ENCODE data around the gene PRTN3.

PRTN3 gene, protein sequence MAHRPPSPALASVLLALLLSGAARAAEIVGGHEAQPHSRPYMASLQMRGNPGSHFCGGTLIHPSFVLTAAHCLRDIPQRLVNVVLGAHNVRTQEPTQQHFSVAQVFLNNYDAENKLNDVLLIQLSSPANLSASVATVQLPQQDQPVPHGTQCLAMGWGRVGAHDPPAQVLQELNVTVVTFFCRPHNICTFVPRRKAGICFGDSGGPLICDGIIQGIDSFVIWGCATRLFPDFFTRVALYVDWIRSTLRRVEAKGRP

DNA sequence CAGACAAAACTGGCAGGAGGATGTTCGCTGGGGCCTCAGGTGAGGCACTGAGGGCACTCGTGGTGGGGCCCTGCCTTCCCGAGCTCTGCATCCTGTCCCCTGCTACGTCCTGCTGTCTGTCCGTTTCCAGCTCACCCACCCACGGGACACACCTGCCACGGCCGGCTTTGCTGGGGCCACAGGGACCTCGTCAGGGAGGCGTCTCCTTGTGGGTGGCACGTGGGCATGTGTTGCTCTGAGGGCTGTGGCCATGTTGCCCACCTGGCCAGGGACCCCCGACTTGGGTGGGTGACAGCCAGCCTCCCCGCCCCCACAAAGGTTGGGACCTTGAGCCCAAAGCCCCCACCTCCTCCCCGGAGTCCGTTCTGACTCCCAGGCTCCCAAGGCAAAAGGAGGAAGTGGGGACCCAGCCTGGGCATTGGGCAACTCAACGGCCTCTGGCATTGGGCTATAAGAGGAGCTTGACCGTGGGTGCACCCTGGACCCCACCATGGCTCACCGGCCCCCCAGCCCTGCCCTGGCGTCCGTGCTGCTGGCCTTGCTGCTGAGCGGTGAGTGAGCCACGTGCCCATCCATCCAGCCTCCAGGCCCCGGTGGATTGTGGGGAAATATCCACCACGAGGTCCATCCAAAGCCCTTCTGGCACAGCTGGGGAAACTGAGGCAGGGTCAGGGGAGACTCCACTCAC, at the start of gene PRTN3:
TSS of gene PRTN3 (plus strand) at position 481 of the 688 bp plus-strand sequence. CDS start at position 491, 10 bp downstream.
- POLR2A ChIA-PET (ENCODE audit: low non-redundant PET), result no interaction called here
- DNase-seq (ENCODE audit: low spot score), result no peak

DNA sequence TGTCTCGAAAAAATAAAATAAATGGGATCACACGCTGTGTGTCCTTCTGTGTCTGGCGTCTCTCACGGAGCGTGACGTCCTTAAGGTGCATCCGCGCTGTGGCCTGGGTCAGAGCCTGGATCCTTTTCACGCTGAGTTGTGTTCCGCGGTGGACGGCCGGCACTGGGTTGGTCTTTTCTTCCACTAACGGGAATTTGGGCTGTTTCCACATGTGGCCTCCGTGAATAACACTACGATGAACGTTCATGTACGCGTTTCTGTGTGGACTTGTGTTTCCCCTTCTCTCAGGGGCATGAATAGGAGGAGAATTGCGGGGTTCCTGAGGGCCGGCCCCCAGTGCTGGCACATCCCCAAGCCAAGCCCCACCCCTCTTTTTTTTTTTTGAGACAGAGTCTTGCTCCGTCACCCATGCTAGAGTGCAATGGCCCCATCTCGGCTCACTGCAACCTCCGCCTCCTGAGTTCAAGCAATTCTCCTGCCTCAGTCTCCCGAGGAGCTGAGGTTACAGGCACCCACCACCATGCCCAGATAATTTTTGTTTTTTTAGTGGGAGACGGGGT, 49.7 kb upstream of the PRTN3 start:
- ChIA-PET POLR2A (ENCODE audit: low non-redundant PET) (no interaction called here), CTCF (no interaction called here)
- TF ChIP-seq, protein P1, sequence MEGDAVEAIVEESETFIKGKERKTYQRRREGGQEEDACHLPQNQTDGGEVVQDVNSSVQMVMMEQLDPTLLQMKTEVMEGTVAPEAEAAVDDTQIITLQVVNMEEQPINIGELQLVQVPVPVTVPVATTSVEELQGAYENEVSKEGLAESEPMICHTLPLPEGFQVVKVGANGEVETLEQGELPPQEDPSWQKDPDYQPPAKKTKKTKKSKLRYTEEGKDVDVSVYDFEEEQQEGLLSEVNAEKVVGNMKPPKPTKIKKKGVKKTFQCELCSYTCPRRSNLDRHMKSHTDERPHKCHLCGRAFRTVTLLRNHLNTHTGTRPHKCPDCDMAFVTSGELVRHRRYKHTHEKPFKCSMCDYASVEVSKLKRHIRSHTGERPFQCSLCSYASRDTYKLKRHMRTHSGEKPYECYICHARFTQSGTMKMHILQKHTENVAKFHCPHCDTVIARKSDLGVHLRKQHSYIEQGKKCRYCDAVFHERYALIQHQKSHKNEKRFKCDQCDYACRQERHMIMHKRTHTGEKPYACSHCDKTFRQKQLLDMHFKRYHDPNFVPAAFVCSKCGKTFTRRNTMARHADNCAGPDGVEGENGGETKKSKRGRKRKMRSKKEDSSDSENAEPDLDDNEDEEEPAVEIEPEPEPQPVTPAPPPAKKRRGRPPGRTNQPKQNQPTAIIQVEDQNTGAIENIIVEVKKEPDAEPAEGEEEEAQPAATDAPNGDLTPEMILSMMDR (conservative IDR thresholded peaks at IDR 0.05; ENCODE audit: low read depth), result no peak
- DNase-seq (ENCODE audit: low spot score), result no peak
- H3K27ac ChIP-seq, result peak overlapping the region; percentile 99

More for the DNA sequence above, at the start of gene PRTN3:
- no peak within 1 kb of the TSS for H3K27ac ChIP-seq
- CTCF ChIA-PET, result interaction anchor here (0.7 kb wide), 1 partner anchor 80 kb away, joined by 4 read pairs; no protein-coding TSS in a partner anchor
- TF ChIP-seq, protein P1 (conservative IDR thresholded peaks at IDR 0.05; ENCODE audit: low read depth), result no peak

DNA sequence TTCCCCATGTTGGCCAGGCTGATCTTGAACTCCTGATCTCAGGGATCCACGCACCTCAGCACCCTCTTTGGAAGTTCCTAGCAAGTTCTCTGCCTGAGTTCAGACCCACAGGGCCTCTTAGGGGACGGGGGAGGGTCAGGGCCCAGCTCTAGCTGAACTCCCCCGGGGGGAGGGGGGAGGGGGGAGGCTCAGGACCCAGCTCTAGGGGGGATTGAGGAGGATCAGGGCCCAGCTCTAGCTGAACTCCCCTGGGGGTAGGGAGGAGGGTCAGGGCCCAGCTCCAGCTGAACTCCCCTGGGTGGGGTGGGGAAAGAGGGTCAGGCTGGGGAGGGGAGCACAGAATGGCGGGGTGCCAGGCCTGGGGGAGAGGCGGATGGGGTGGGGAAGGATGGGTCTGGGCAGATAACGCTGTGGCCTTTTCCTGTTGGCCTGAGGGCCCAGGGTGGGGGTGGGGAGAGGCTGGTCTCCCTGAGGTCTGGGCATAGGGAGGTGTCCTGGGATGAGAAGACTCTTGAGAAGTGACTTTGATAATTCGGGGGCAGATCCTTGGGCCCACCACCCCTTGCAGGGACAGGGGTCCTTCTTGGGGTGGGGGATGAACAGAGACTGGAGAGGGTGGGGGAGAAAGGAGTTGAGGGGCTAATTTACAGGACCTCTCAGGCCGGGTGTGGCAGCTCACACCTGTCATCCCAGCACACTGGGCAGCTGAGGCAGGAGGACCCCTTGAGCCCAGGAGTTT, 49.1 kb upstream of the PRTN3 start:
- TF ChIP-seq, protein P1 (conservative IDR thresholded peaks at IDR 0.05; ENCODE audit: low read depth), result no peak
- ChIA-PET CTCF (interaction anchor here (0.7 kb wide), 1 partner anchor 40 kb away, joined by 3 read pairs; no protein-coding TSS in a partner anchor), POLR2A (ENCODE audit: low non-redundant PET) (no interaction called here)
- peak overlapping the region; percentile 99 for H3K27ac ChIP-seq
- no peak for DNase-seq (ENCODE audit: low spot score)

DNA sequence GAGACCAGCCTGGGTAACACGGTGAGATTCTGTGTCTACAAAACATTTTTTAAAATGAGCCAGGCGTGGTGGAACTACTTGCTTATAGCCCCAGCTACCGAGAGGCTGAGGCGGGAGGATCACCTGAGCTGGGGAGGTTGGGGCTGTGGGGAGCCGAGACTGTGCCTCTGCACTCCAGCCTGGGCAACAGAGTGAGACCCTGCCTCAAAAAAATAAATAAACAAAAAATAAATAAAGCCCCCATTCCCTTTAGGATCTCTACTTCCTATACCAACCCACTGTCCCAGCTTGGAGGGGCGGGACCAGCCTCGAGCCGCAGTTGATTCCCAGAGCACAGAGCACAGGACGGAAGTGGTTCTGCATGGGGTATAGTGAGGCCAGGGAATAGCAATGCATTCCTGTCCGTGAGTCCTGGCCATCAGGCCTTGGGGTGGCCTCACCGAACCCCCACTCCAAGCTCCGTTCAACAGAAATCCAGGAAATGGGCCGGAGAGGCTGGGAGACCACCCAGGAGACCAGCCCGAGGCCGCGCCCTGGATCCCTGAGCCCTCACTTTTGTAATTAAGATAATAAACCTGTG, 48.4 kb upstream of the PRTN3 start:
- no peak for DNase-seq (ENCODE audit: low spot score)
- TF ChIP-seq, protein P1 (conservative IDR thresholded peaks at IDR 0.05; ENCODE audit: low read depth), result no peak
- H3K27ac ChIP-seq, result peak overlapping the region; percentile 99
- ChIA-PET POLR2A (ENCODE audit: low non-redundant PET) (no interaction called here), CTCF (interaction anchor here (0.6 to 0.7 kb wide), 2 partner anchors 41 to 65 kb away, joined by 3 to 4 read pairs; no protein-coding TSS in a partner anchor)

DNA sequence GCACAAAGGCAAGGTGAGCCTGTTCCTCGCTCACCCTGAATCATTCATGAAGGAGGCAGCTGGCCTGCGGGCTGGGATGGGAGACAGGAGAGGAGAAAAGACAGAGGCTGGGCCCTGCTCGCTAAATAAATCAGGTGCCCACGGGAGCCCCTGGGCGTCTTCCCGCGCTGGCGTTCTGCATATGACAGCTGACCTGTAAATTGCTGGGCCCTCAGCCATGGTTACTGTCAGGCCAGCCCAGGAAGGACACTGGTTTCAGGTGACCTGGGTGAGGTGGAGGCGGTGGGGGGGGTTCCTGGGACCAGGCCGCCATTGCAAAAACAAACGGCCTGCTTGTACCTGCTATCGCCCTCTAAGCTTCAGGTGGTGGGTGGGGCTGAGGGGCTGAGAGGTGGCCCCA, 47.0 kb upstream of the PRTN3 start:
- TF ChIP-seq, protein P1 (conservative IDR thresholded peaks at IDR 0.05; ENCODE audit: low read depth), result no peak
- CTCF ChIA-PET, result interaction anchor here (0.5 to 0.7 kb wide), 2 partner anchors 10 to 299 kb away, joined by 4 read pairs; no protein-coding TSS in a partner anchor
- H3K27ac ChIP-seq, result peak overlapping the region; percentile 99
- POLR2A ChIA-PET (ENCODE audit: low non-redundant PET), result interaction anchor here (0.5 kb wide), 1 partner anchor 19 kb away, joined by 6 read pairs; no protein-coding TSS in a partner anchor
- no peak for DNase-seq (ENCODE audit: low spot score)

Data from RWPE1 (cell line).